ENCODE data around the gene FERMT3.

FERMT3 gene

GRCh38 chr11:64267207-64267945, 60.9 kb downstream of the FERMT3 start:
- no peak for TF ChIP-seq TAF1 (IDR thresholded peaks at IDR 0.05; ENCODE audit: borderline replicate concordance, insufficient read depth, low read length)
- no peak for TF ChIP-seq POLR2AphosphoS5 (IDR thresholded peaks at IDR 0.05; ENCODE audit: low read depth, low read length)
- no peak for TF ChIP-seq FOXP2 (optimal IDR thresholded peaks at IDR 0.05; ENCODE audit: borderline replicate concordance, extremely low read depth, extremely low read length, insufficient read depth)
- TF ChIP-seq SIN3A (IDR thresholded peaks at IDR 0.05; ENCODE audit: borderline replicate concordance, insufficient read depth, low read length) = no peak
- TF ChIP-seq REST (IDR thresholded peaks at IDR 0.05; ENCODE audit: insufficient read depth in 1 of 2, low read depth in 2 of 2, low read length in 2 of 2) = no peak

GRCh38 chr11:64268025-64268892, 61.7 kb downstream of the FERMT3 start:
- no peak for TF ChIP-seq TAF1 (IDR thresholded peaks at IDR 0.05; ENCODE audit: borderline replicate concordance, insufficient read depth, low read length)
- 0 out of 2 replicates have a peak, but pooled peaks have one; percentile 30 for TF ChIP-seq SIN3A (IDR thresholded peaks at IDR 0.05; ENCODE audit: borderline replicate concordance, insufficient read depth, low read length)
- no peak for TF ChIP-seq REST (IDR thresholded peaks at IDR 0.05; ENCODE audit: insufficient read depth in 1 of 2, low read depth in 2 of 2, low read length in 2 of 2)
- peak; percentile 33 for TF ChIP-seq POLR2AphosphoS5 (IDR thresholded peaks at IDR 0.05; ENCODE audit: low read depth, low read length)
- TF ChIP-seq FOXP2 (optimal IDR thresholded peaks at IDR 0.05; ENCODE audit: borderline replicate concordance, extremely low read depth, extremely low read length, insufficient read depth) = no peak

GRCh38 chr11:64268893-64269539, 62.5 kb downstream of the FERMT3 start:
- TF ChIP-seq REST (IDR thresholded peaks at IDR 0.05; ENCODE audit: insufficient read depth in 1 of 2, low read depth in 2 of 2, low read length in 2 of 2) = 0 out of 4 replicates have a peak, but pooled peaks of 1 of the 2 experiments have one; percentile 25
- TF ChIP-seq SIN3A (IDR thresholded peaks at IDR 0.05; ENCODE audit: borderline replicate concordance, insufficient read depth, low read length) = no peak
- TF ChIP-seq POLR2AphosphoS5 (IDR thresholded peaks at IDR 0.05; ENCODE audit: low read depth, low read length) = 0 out of 2 replicates have a peak, but pooled peaks have one; percentile 5
- no peak for TF ChIP-seq FOXP2 (optimal IDR thresholded peaks at IDR 0.05; ENCODE audit: borderline replicate concordance, extremely low read depth, extremely low read length, insufficient read depth)
- no peak for TF ChIP-seq TAF1 (IDR thresholded peaks at IDR 0.05; ENCODE audit: borderline replicate concordance, insufficient read depth, low read length)

GRCh38 chr11:64269540-64270220, 63.2 kb downstream of the FERMT3 start:
- TF ChIP-seq FOXP2 (optimal IDR thresholded peaks at IDR 0.05; ENCODE audit: borderline replicate concordance, extremely low read depth, extremely low read length, insufficient read depth) (no peak), TAF1 (IDR thresholded peaks at IDR 0.05; ENCODE audit: borderline replicate concordance, insufficient read depth, low read length) (peak; percentile 81; the same call in 1 of the 2 replicates), POLR2AphosphoS5 (IDR thresholded peaks at IDR 0.05; ENCODE audit: low read depth, low read length) (peak; percentile 9; the same call in 1 of the 2 replicates), REST (IDR thresholded peaks at IDR 0.05; ENCODE audit: insufficient read depth in 1 of 2, low read depth in 2 of 2, low read length in 2 of 2) (0 out of 4 replicates have a peak, but pooled peaks of 1 of the 2 experiments have one; percentile 6), SIN3A (IDR thresholded peaks at IDR 0.05; ENCODE audit: borderline replicate concordance, insufficient read depth, low read length) (peak; percentile 92)
